Measurements from ENCODE around the gene TMOD1.
A peak's percentile ranks its signal among the peaks of the same experiment; 100 is the strongest.

Gene TMOD1

DNA sequence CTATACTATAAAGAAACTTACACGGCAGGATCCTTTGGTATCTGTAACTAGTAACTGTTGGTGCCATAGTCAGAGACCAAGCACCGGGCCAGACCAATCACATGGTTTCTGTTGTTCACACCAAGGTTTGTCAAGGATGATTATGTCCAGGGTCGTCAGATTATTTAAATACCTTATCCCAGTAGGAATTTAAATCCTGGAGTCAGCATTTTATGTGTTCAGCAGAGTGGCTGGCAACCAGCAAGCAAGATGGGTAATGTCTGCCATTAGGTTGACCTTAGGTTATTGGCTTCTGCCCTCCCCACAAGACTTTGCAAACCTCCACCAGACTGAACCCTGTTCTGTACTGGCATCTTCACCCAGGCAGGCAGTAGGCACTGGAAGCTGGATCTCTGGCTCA is 39.3 kb upstream of the TMOD1 start:
- Histone ChIP-seq H3K4me2 (ENCODE audit: low read length) (no peak overlapping the region), H3K9me3 (ENCODE audit: control insufficient read depth, insufficient read depth, low read length) (no peaks in the 10 kb centered on the region), H3K9me2 (replicated peaks; ENCODE audit: control insufficient read depth, low read length) (no peaks in the 10 kb centered on the region), H4K20me1 (ENCODE audit: control insufficient read depth, insufficient read depth, low read depth, low read length) (no peaks in the 10 kb centered on the region), H3K27me3 (ENCODE audit: control insufficient read depth, low read length) (no peaks in the 10 kb centered on the region), H3K36me3 (ENCODE audit: control insufficient read depth, low read length) (no peaks in the 10 kb centered on the region), H3K27ac (ENCODE audit: low read depth, low read length) (no peak overlapping the region), H3K4me1 (ENCODE audit: control insufficient read depth, low read length) (no peaks in the 10 kb centered on the region), H3K79me2 (ENCODE audit: control insufficient read depth, low read length) (no peaks in the 10 kb centered on the region), H3F3A (ENCODE audit: control insufficient read depth, insufficient read depth) (no peaks in the 10 kb centered on the region), H3K4me3 (ENCODE audit: low read length) (no peak overlapping the region)
- TF ChIP-seq, protein P1, sequence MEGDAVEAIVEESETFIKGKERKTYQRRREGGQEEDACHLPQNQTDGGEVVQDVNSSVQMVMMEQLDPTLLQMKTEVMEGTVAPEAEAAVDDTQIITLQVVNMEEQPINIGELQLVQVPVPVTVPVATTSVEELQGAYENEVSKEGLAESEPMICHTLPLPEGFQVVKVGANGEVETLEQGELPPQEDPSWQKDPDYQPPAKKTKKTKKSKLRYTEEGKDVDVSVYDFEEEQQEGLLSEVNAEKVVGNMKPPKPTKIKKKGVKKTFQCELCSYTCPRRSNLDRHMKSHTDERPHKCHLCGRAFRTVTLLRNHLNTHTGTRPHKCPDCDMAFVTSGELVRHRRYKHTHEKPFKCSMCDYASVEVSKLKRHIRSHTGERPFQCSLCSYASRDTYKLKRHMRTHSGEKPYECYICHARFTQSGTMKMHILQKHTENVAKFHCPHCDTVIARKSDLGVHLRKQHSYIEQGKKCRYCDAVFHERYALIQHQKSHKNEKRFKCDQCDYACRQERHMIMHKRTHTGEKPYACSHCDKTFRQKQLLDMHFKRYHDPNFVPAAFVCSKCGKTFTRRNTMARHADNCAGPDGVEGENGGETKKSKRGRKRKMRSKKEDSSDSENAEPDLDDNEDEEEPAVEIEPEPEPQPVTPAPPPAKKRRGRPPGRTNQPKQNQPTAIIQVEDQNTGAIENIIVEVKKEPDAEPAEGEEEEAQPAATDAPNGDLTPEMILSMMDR (IDR thresholded peaks at IDR 0.05; ENCODE audit: low read depth, low read length, poor library complexity, severe bottlenecking), result no peak
- no peak for TF ChIP-seq EZH2phosphoT487 (IDR thresholded peaks at IDR 0.05; ENCODE audit: borderline replicate concordance, low read length)

- no peaks in the 10 kb centered on the region for H3K9me2 ChIP-seq (replicated peaks; ENCODE audit: control insufficient read depth, low read length)
- no peaks in the 10 kb centered on the region for H3K79me2 ChIP-seq (ENCODE audit: control insufficient read depth, low read length)
- no peak overlapping the region for H3K27ac ChIP-seq (ENCODE audit: low read depth, low read length)
- no peaks in the 10 kb centered on the region for H3K27me3 ChIP-seq (ENCODE audit: control insufficient read depth, low read length)
- no peaks in the 10 kb centered on the region for H3K9me3 ChIP-seq (ENCODE audit: control insufficient read depth, insufficient read depth, low read length)
- H3K4me2 ChIP-seq (ENCODE audit: low read length), result no peak overlapping the region
- TF ChIP-seq EZH2phosphoT487 (IDR thresholded peaks at IDR 0.05; ENCODE audit: borderline replicate concordance, low read length), result no peak
- TF ChIP-seq, protein P1 (IDR thresholded peaks at IDR 0.05; ENCODE audit: low read depth, low read length, poor library complexity, severe bottlenecking), result no peak
- no peaks in the 10 kb centered on the region for H3K4me1 ChIP-seq (ENCODE audit: control insufficient read depth, low read length)
- H4K20me1 ChIP-seq (ENCODE audit: control insufficient read depth, insufficient read depth, low read depth, low read length), result no peaks in the 10 kb centered on the region
- no peaks in the 10 kb centered on the region for H3K36me3 ChIP-seq (ENCODE audit: control insufficient read depth, low read length)
- no peak overlapping the region for H3K4me3 ChIP-seq (ENCODE audit: low read length)
- no peaks in the 10 kb centered on the region for H3F3A ChIP-seq (ENCODE audit: control insufficient read depth, insufficient read depth)
These were observed 38.6 kb upstream of the TMOD1 start for GRCh38 chr9:97462914-97463313.

DNA sequence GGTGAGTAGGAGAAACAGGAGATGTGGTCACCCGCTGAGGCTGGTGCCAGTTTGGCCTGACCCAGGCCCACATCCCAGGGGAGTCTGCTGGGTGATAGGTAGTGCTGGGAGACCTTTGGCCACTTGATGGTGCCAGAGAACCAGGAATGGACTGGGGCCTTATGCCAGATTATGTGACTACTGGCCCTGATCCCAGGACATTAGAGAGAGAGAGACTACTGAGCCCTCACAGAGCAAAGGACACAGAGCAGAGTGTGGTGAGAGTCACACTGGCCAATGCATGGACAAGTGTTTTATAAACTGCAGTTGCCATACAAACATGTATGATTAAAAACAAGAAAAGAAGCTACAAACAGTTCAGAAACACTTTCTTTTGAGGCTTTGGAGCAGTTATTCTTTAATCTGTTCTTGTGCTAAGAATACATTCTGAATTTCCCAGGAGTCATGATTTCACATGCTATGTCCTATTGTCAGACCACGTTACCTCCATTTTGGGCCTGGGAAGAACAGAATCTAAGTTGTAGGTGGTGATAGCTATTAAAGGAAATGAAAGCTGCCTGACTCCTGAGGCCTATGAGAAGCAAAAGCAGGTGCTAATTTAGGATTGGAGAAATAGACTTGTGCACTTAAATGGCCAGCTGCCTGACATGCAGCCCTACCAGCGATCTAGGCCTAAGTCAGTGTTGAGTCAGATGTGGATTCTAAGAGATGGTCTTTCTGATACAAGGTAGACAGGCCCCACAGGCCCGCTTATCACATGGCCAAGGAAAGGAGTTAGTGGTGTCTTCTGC is 32.6 kb upstream of the TMOD1 start:
- no peak overlapping the region for H3K4me2 ChIP-seq (ENCODE audit: low read length)
- H3K27me3 ChIP-seq (ENCODE audit: control insufficient read depth, low read length), result no peaks in the 10 kb centered on the region
- H3K9me3 ChIP-seq (ENCODE audit: control insufficient read depth, insufficient read depth, low read length), result no peaks in the 10 kb centered on the region
- no peaks in the 10 kb centered on the region for H4K20me1 ChIP-seq (ENCODE audit: control insufficient read depth, insufficient read depth, low read depth, low read length)
- no peaks in the 10 kb centered on the region for H3F3A ChIP-seq (ENCODE audit: control insufficient read depth, insufficient read depth)
- no peaks in the 10 kb centered on the region for H3K79me2 ChIP-seq (ENCODE audit: control insufficient read depth, low read length)
- H3K4me1 ChIP-seq (ENCODE audit: control insufficient read depth, low read length), result peaks cover 5% of the 10 kb centered on the region; the same call in 1 of the 2 replicates
- H3K36me3 ChIP-seq (ENCODE audit: control insufficient read depth, low read length), result no peaks in the 10 kb centered on the region
- no peak overlapping the region for H3K4me3 ChIP-seq (ENCODE audit: low read length)
- no peak overlapping the region for H3K27ac ChIP-seq (ENCODE audit: low read depth, low read length)
- TF ChIP-seq, protein P1 (IDR thresholded peaks at IDR 0.05; ENCODE audit: low read depth, low read length, poor library complexity, severe bottlenecking), result peak; percentile 61
- TF ChIP-seq EZH2phosphoT487 (IDR thresholded peaks at IDR 0.05; ENCODE audit: borderline replicate concordance, low read length), result no peak
- no peaks in the 10 kb centered on the region for H3K9me2 ChIP-seq (replicated peaks; ENCODE audit: control insufficient read depth, low read length)

Measured in DOHH2 (cell line).